Measurements from ENCODE around the gene STARD7.
A peak's percentile ranks its signal among the peaks of the same experiment; 100 is the strongest.

Gene STARD7

GRCh38 chr2:96150007-96150640 is 58.5 kb downstream of the STARD7 start:
- TF ChIP-seq CTCF (conservative IDR thresholded peaks at IDR 0.05) (no peak), ZFX (IDR thresholded peaks at IDR 0.05) (no peak)
- H3K27ac ChIP-seq: no peak overlapping the region

GRCh38 chr2:96148410-96149217 is 60.0 kb downstream of the STARD7 start:
- TF ChIP-seq ZFX (IDR thresholded peaks at IDR 0.05): no peak
- no peak for TF ChIP-seq CTCF (conservative IDR thresholded peaks at IDR 0.05)
- peak overlapping the region; percentile 96 for H3K27ac ChIP-seq

- no peak for TF ChIP-seq ZFX (IDR thresholded peaks at IDR 0.05)
- no peak for TF ChIP-seq CTCF (conservative IDR thresholded peaks at IDR 0.05)
- peak overlapping the region; percentile 96 for H3K27ac ChIP-seq
These were observed 60.9 kb downstream of the STARD7 start for GRCh38 chr2:96147593-96148201.

GRCh38 chr2:96146881-96147592 is 61.6 kb downstream of the STARD7 start:
- TF ChIP-seq ZFX (IDR thresholded peaks at IDR 0.05) (0 out of 2 replicates have a peak, but pooled peaks have one; percentile 10), CTCF (conservative IDR thresholded peaks at IDR 0.05) (no peak)
- peak overlapping the region; percentile 96 for H3K27ac ChIP-seq

GRCh38 chr2:96146153-96146880 is 62.3 kb downstream of the STARD7 start:
- H3K27ac ChIP-seq: peak overlapping the region; percentile 96
- TF ChIP-seq ZFX (IDR thresholded peaks at IDR 0.05) (peak; percentile 53; the same call in 1 of the 2 replicates), CTCF (conservative IDR thresholded peaks at IDR 0.05) (no peak)

GRCh38 chr2:96145848-96146152 is 62.8 kb downstream of the STARD7 start:
- TF ChIP-seq CTCF (conservative IDR thresholded peaks at IDR 0.05) (no peak), ZFX (IDR thresholded peaks at IDR 0.05) (no peak)
- peak overlapping the region; percentile 96 for H3K27ac ChIP-seq

Data from C4-2B (cell line).